ENCODE data around the gene POLDIP2.

GRCh38 chr17:28395968-28396367 lies 38.6 kb upstream of the POLDIP2 start:
- no peak for TF ChIP-seq CTCF (conservative IDR thresholded peaks at IDR 0.05; ENCODE audit: low read length)
- no peak for TF ChIP-seq EZH2phosphoT487 (IDR thresholded peaks at IDR 0.05; ENCODE audit: borderline replicate concordance)
